SU-DHL-6 (cell line): ENCODE results near the gene SEMA5A.

Experiments used
- CTCF ChIP-seq: fragments of 200-600 bp; sonication (generic); IDR thresholded peaks from one replicate; pipeline ENCODE4 v1.5.1; 2017; ENCODE audit warnings: antibody characterized with exemption, mild to moderate bottlenecking, low read length, moderate library complexity; ENCODE audit not compliant: insufficient read depth, poor library complexity, severe bottlenecking
- EZH2phosphoT487 ChIP-seq: fragments of 200-600 bp; sonication (generic), shearing (Covaris generic); conservative IDR thresholded peaks from 2 replicates; pipeline ENCODE4 v1.6.1; 2018; ENCODE audit warnings: mild to moderate bottlenecking, antibody characterized with exemption, low read length, moderate library complexity, mixed read lengths

GRCh38 chr5:9244417-9244816 lies 301.5 kb downstream of the SEMA5A start:
- no peak for TF ChIP-seq CTCF
- no peak for TF ChIP-seq EZH2phosphoT487
